ENCODE measurements around the gene TPX2.

The TPX2 gene

DNA sequence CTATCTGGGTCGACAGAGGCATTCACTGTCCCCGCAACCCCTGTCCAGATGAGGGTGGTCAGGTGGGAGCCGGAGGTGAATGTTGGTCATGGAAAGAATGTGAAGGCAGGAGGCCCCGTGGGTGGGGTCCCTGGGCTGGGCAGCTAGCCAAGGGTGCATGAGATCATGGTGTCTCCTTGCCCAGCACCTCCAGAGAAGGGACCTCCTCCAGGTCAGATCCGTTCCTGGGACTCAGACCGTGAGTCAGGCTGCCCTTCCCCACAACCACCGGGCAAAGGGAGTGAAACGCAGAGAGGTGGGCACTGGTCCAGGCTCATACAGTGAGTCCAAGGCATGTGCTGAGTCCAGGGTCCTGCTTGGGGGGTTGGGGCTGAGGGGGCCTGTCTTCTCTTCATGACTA is 102.8 kb downstream of the TPX2 start:
- no peak overlapping the region for H3K27ac ChIP-seq
- TF ChIP-seq, protein P1, sequence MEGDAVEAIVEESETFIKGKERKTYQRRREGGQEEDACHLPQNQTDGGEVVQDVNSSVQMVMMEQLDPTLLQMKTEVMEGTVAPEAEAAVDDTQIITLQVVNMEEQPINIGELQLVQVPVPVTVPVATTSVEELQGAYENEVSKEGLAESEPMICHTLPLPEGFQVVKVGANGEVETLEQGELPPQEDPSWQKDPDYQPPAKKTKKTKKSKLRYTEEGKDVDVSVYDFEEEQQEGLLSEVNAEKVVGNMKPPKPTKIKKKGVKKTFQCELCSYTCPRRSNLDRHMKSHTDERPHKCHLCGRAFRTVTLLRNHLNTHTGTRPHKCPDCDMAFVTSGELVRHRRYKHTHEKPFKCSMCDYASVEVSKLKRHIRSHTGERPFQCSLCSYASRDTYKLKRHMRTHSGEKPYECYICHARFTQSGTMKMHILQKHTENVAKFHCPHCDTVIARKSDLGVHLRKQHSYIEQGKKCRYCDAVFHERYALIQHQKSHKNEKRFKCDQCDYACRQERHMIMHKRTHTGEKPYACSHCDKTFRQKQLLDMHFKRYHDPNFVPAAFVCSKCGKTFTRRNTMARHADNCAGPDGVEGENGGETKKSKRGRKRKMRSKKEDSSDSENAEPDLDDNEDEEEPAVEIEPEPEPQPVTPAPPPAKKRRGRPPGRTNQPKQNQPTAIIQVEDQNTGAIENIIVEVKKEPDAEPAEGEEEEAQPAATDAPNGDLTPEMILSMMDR (conservative IDR thresholded peaks at IDR 0.05) = no peak

DNA sequence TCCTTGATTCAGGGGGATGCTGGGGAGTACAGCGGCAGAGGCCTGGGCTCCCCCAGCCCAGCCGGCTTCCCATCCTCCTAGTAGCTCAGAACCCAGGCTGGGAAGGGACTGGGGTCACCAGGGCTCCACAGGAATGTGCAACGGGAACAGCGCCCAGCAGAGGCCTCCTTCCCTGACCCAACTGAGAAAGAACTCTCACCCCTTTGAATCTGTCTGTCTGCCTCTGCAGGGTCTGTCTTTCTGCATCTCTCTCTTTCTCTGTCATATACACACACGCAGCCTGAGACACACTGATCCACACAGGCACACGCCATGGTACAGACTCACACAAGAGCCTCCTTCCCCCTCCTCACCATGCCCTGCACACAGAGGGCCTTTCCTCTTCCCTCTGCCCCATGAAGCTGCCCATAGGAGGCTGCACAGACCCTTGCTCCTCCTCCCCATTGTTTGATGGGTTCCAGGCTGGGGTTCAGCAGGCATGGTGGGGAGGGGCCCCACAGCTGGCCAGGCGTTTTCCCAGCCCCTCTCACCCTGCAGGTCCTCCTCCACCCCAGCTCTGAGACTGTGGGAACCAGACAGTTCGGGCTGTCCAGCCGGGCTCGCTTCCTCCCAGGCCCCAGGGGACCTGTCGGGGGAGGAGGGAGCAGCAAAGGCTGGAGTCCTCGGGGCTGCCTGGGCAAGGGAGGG is 103.5 kb downstream of the TPX2 start:
- no peak overlapping the region for H3K27ac ChIP-seq
- TF ChIP-seq, protein P1 (conservative IDR thresholded peaks at IDR 0.05) = no peak

GRCh38 chr20:31843288-31843687 is 104.2 kb downstream of the TPX2 start:
- H3K27ac ChIP-seq = no peak overlapping the region
- TF ChIP-seq, protein P1 (conservative IDR thresholded peaks at IDR 0.05) = no peak

- H3K27ac ChIP-seq = no peak overlapping the region
- TF ChIP-seq, protein P1 (conservative IDR thresholded peaks at IDR 0.05) = no peak
Measured at GRCh38 chr20:31843881-31844280, 104.8 kb downstream of the TPX2 start.

GRCh38 chr20:31844737-31845299 is 105.7 kb downstream of the TPX2 start:
- TF ChIP-seq, protein P1 (conservative IDR thresholded peaks at IDR 0.05) = no peak
- H3K27ac ChIP-seq = peak overlapping the region; percentile 14; the same call in 1 of the 2 replicates

DNA sequence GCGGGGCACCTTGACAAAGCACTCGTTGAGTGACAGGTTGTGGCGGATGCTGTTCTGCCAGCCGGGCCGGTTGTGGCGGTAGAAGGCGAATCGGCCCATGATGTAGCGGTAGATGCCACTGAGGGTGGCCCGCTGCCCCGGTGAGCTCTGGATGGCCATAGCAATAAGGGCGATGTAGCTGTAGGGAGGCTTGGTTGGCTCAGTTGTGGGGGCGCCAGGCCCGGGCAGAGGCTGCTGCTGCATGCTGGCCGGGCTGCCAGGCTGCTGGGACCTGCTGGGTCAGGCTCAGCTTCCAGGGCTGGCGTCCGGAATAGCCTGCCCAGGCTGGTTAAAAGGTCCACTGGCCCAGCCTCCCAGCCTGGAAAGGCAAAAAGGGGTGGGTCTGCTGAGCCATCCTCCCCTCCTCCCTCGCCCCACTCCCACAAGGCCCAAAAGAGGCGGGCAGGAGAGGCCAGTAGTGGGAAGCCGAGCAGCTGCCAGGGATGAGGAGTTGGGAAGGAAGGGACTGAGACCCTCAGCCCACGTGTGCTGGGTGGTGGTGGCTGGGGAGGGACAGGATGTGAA is 106.3 kb downstream of the TPX2 start, which contains the start of gene FOXS1:
Gene FOXS1, minus strand, starts transcription at position 305 of the 564 bp plus-strand sequence. Its CDS starts 62 bp downstream, at position 243.
- TF ChIP-seq, protein P1 (conservative IDR thresholded peaks at IDR 0.05) = no peak
- peak within 1 kb of the TSS; percentile 14; the same call in 1 of the 2 replicates for H3K27ac ChIP-seq

- TF ChIP-seq, protein P1 (conservative IDR thresholded peaks at IDR 0.05) = peak; percentile 24
- no peak overlapping the region for H3K27ac ChIP-seq
Measured at GRCh38 chr20:31846793-31847138, 107.7 kb downstream of the TPX2 start.
